Measurements from ENCODE around the gene DAZAP1. TPM values are rescaled to one million over a fixed set of nuclear protein-coding genes. Genes with fewer than 3 reads are reported as not detected.

DAZAP1 gene
- total RNA-seq, 1 experiment from 2014 or later, result 360 TPM

DNA sequence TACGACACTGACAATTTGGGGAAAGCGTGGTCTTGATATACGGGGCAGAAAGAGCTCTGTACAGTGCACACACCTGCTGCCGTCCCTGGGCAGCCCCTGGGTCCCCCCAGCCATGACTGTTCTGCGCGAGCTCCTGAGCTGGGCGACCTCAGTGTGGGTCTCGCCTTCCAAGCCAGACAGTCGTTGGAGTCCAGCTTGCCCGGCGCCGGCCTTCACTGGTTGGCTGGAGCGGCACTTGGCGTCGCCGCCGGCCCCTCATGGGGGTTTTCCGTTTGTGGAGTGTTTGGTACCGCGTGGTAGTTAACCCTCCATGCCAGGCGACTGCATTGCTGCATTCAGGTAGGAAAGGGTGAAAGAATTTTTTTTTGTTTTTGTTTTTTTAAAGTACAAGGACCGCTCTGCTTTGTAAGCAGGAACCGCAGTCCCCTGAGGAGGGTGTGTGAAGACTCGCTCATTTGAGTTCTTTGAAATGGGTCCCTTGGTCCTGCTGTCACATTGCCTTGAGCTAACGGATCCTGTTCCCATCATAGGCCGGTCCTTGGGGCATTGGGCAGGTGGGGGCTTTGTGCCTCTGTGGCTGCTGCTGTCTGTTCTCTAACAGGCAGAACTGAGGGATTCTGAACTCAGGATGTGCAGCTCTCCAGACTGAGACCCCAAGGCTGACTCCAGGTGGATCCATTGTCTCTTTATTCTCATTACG is 20.0 kb downstream of the DAZAP1 start:
- CTCF ChIA-PET, result interaction anchor here (1.1 kb wide), 1 partner anchor 183 kb away, joined by 3 read pairs; no protein-coding TSS in a partner anchor
- Mint-ChIP-seq H3K9me3 (no peaks in the 10 kb centered on the region), H3K27me3 (ENCODE audit: low read depth) (no peaks in the 10 kb centered on the region), H3K4me1 (peaks cover 8% of the 10 kb centered on the region), H3K27ac (no peak overlapping the region; the same call in 1 of the 2 replicates), H3K4me3 (no peak overlapping the region), H3K36me3 (peaks cover 44% of the 10 kb centered on the region)
- ATAC-seq (no peak), DNase-seq (ENCODE audit: low spot score) (no peak)
- TF ChIP-seq JAZF1 (CRISPR knock-in tag; IDR thresholded peaks at IDR 0.05) (no peak), ZNF121 (CRISPR knock-in tag; IDR thresholded peaks at IDR 0.05) (no peak)
- POLR2A ChIA-PET, result interaction anchor here (0.6 kb wide), 1 partner anchor 14 kb away, joined by 9 read pairs; no protein-coding TSS in a partner anchor

DNA sequence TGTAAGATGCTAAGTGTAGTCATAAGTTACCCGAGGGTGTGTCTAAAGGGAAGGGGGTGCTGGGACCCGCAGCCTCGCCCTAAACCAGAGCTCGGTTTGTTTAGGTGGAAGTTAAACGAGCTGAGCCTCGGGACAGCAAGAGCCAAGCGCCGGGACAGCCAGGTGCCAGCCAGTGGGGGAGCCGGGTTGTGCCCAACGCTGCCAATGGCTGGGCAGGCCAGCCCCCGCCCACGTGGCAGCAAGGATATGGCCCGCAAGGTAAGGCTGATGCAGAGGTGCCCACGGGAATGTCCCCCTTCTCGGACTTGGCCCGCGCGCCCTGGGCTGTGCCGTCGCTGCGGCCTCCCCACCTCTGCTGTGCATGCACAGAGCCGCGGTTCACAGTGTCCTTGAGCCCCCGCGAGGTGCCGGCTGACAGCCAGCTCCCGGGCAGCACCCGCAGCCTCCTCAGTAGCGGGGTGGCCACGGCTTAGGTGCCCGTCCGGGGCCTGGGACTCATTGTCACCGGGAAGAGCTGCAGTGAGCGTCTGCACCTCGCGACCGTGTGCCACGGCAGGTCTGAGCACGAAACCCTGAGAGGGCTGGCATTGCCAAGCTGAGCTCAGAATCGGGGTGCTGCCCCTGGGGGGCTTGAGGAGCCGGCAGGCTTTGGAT is 21.5 kb downstream of the DAZAP1 start:
- TF ChIP-seq NR3C1 (CRISPR knock-in tag; conservative IDR thresholded peaks at IDR 0.05; ENCODE audit: low read depth) (no peak), FOXJ3 (CRISPR knock-in tag; IDR thresholded peaks at IDR 0.05; ENCODE audit: borderline replicate concordance) (no peak), RORB (CRISPR knock-in tag; IDR thresholded peaks at IDR 0.05) (no peak), MXD4 (CRISPR knock-in tag; IDR thresholded peaks at IDR 0.05; ENCODE audit: borderline replicate concordance) (no peak), ZNF423 (CRISPR knock-in tag; IDR thresholded peaks at IDR 0.05) (no peak), CTCF (IDR thresholded peaks at IDR 0.05) (no peak), MYBL2 (CRISPR knock-in tag; IDR thresholded peaks at IDR 0.05) (no peak), NR2C2 (CRISPR knock-in tag; IDR thresholded peaks at IDR 0.05) (no peak), ZNF121 (CRISPR knock-in tag; IDR thresholded peaks at IDR 0.05) (no peak), STAT6 (CRISPR knock-in tag; conservative IDR thresholded peaks at IDR 0.05; ENCODE audit: low read depth) (no peak), GABPB1 (CRISPR knock-in tag; IDR thresholded peaks at IDR 0.05) (no peak), ZNF416 (CRISPR knock-in tag; IDR thresholded peaks at IDR 0.05) (no peak), SP1 (CRISPR knock-in tag; conservative IDR thresholded peaks at IDR 0.05) (no peak), USF1 (CRISPR knock-in tag; IDR thresholded peaks at IDR 0.05) (no peak)
- TF ChIP-seq, protein P1, sequence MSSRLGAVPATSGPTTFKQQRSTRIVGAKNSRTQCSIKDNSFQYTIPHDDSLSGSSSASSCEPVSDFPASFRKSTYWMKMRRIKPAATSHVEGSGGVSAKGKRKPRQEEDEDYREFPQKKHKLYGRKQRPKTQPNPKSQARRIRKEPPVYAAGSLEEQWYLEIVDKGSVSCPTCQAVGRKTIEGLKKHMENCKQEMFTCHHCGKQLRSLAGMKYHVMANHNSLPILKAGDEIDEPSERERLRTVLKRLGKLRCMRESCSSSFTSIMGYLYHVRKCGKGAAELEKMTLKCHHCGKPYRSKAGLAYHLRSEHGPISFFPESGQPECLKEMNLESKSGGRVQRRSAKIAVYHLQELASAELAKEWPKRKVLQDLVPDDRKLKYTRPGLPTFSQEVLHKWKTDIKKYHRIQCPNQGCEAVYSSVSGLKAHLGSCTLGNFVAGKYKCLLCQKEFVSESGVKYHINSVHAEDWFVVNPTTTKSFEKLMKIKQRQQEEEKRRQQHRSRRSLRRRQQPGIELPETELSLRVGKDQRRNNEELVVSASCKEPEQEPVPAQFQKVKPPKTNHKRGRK (CRISPR knock-in tag; IDR thresholded peaks at IDR 0.05; ENCODE audit: borderline replicate concordance), result no peak
- TF ChIP-seq, protein P2, sequence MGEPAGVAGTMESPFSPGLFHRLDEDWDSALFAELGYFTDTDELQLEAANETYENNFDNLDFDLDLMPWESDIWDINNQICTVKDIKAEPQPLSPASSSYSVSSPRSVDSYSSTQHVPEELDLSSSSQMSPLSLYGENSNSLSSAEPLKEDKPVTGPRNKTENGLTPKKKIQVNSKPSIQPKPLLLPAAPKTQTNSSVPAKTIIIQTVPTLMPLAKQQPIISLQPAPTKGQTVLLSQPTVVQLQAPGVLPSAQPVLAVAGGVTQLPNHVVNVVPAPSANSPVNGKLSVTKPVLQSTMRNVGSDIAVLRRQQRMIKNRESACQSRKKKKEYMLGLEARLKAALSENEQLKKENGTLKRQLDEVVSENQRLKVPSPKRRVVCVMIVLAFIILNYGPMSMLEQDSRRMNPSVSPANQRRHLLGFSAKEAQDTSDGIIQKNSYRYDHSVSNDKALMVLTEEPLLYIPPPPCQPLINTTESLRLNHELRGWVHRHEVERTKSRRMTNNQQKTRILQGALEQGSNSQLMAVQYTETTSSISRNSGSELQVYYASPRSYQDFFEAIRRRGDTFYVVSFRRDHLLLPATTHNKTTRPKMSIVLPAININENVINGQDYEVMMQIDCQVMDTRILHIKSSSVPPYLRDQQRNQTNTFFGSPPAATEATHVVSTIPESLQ (CRISPR knock-in tag; IDR thresholded peaks at IDR 0.05), result no peak
- Mint-ChIP-seq H3K27ac (no peak overlapping the region), H3K4me1 (0 out of 2 replicates have a peak, but pooled peaks cover 3% of the 10 kb centered on the region), H3K9me3 (no peaks in the 10 kb centered on the region), H3K27me3 (ENCODE audit: low read depth) (no peaks in the 10 kb centered on the region), H3K36me3 (peaks cover 39% of the 10 kb centered on the region), H3K4me3 (no peak overlapping the region)
- no peak for ATAC-seq
- ChIA-PET POLR2A (no interaction called here), CTCF (no interaction called here)
- no peak for DNase-seq (ENCODE audit: low spot score)
